ENCODE results near the gene MUSTN1.

The MUSTN1 gene

DNA sequence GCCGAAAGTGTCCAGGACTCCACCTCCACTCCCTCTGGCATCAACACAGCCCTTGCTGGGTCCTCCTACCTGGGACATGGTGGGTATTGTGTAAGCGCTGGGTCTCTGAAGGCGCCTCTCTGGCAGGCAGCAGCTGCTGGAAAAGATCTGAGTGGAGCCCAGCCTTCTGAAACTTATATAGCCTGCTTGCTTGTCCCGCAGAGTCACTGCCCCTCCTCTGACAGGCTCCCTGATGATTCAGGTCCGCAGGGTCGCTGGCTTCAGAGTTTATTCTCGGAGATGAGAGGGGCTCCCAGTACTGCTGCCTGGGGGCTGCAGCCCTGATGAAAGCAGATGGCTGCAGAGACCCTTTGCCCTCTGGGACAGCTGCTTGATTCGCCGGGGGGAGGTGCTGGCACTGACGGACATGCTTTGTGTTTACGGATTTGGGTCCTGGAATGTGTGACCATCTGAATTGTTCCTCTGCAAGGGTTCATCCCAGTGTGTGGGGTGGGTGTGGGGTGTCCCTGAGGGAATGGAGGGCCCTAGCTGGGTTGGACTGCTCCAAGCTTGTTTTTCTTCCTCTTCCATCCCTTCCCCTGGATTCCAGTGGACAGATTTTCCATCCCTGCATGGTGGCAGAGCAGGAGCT is at the start of gene MUSTN1:
MUSTN1 (minus strand) TSS at position 149 of the 631 bp plus-strand sequence; CDS start at position 78, 71 bp downstream.
- DNase-seq (ENCODE audit: low spot score) = no peak

DNA sequence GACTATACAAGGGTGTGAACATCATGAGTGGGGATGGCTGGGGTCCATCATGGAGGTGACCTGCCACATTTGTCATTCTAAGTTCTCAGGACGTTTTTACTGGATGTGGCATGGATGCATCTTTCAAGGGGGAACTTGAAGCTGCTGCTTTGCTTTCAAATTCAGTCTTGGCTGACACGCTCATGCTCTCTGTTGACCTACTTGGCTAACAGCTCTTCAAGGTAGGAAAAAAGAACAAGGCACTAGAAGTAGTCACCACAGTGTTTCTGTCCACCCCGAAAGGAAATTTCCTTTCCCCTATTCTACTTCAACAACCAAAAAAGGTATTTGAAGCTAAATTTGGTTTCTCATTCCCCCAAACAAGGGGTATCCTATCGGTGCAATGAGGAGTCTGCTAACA is 47.6 kb upstream of the MUSTN1 start:
- DNase-seq (ENCODE audit: low spot score) = no peak

DNA sequence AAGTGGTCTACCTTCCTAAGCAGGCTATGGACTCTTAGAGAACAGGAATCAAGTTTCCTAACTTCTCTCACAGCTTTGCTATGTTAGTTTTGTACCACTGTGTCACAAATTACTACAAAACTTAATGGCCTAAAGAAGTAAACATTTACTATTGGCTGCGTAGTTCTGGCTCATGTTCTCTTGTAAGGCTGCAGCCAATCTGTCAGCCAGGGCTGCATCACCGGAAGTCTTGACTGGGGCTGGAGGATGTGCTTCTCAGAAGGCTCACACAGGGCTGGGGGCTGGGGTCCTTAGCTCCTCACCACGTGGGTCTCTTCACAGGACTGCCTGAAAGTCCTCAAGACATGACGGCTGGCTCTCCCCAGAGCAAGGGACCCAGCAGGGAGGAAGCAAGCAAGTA is 47.1 kb upstream of the MUSTN1 start:
- no peak for DNase-seq (ENCODE audit: low spot score)

DNA sequence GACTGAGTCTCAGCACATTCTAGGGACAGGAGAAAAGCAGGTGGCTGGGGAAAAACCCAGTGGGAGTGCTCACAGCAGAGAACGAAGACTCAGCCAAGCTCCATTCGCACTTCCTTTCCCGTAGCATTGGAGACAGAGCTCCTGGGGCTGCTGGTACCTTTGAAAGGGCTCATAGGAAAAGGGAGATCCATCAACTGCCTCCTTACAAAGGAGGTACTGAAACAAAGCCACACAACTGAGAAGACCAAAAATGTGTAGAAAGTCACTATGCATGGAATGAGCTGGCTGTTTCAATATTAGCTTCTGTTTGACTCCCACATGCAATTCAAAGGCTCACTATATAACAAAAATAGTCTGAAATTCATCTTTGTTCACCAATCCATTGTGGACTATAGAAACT is 45.7 kb upstream of the MUSTN1 start:
- DNase-seq (ENCODE audit: low spot score) = no peak

DNA sequence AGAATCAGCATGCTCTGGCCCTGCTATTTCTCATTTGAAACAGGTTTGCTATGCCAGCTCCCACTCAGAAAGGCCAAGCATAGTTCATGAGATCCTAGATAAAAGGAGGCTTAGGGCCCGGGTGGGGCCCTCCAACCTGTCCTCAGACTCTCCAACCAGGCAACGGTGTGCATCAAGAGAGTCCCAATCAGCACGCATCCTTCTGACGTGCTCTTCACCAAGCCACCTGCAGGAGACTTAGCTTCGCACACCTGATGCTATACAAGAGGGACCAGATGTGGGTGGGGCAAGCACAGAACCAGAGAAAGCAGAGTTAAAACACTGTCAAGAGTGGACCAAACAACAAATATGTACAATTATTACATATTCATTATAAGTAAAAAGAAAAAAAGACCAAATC is 45.2 kb upstream of the MUSTN1 start:
- DNase-seq (ENCODE audit: low spot score) = no peak

DNA sequence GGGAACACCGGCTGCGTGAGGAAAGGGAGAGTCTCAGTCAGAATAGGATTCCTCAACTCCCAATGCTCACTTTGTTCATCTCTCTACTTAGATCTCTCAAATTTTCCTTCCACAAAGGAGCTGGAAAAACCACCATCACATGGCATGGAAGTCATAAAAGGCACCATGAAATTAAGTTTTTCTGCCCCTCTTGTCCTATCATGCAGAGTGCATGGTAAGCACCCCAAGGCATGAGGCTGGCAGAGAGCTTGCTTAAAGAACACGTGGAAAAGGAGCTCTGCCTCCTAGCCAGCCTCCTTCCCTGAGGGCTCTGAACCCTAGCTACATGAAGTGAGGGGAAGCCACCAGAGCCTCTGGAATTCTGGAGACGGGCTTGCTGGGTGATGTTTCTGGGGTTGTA is 44.8 kb upstream of the MUSTN1 start:
- DNase-seq (ENCODE audit: low spot score) = no peak

DNA sequence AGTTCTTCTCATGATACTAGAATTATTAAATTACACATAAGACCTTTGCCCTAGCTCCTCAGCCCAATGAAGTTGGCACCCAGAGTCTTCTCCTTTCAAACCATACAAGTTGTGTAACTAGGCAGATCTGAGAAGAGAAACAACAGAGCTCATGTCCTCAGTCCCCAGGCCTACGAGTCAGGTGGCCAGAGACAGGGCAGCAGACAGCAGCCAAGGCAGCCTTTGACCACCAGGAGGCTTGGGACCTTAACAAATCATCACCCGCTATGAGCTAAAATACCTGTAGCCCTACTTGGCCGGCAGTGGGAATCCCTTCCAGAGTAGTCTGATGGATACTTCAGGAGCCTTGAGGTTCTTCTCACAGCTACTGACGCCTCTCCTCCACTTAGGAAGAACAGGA is 44.3 kb upstream of the MUSTN1 start:
- no peak for DNase-seq (ENCODE audit: low spot score)

DNA sequence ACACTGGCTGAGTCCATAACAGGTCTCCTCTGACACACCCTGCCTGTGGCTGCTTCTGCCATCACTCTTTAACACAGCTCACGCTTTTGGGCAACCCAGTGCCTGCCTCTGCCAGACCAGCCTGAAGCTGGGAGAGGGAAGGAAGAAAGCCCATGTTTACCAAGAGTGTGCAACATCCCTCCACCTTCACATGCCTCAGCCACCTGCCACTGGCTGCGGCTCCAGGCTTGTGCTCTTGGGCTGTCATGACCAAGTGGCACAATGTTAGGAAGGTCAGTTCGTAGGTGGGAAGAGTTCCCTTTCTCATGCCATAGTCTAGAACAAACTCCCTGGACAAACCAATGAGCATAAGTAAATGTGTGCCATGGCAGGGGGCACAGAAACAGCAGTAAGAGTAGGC is 42.3 kb upstream of the MUSTN1 start:
- no peak for DNase-seq (ENCODE audit: low spot score)

DNA sequence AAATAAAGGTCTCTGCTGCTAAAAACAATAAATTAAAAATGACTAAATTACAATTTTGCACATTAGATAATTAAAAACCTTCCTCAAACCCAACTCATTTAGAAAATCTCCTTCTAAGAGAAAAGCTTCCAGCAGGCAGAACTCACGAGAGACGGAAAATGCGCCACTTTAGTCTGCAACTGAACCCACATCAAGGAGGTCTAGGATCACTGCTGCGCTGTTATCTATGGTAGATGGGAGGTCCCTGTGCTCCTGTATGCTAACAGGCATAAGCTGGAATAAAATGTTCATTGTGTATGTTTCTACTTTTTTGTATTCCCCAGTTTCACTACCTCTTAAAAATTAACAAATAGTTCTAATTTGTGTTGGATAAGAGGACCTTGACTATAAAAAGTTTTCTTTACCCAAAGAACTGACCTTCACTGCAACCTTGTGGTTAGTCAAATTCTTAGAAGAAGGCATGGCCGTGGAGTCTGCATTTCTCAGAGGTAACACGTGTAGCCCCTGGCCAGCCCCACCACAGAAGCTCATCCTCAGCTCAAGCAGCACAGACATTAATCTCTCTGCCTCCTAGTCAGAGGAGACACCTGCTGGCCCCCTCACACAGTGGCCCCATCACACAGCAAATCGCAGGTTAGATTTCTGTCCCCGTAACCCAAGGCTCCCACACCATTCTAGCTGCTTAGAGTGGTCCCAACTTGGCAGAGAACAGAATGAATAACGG is 40.2 kb upstream of the MUSTN1 start:
- no peak for DNase-seq (ENCODE audit: low spot score)

DNA sequence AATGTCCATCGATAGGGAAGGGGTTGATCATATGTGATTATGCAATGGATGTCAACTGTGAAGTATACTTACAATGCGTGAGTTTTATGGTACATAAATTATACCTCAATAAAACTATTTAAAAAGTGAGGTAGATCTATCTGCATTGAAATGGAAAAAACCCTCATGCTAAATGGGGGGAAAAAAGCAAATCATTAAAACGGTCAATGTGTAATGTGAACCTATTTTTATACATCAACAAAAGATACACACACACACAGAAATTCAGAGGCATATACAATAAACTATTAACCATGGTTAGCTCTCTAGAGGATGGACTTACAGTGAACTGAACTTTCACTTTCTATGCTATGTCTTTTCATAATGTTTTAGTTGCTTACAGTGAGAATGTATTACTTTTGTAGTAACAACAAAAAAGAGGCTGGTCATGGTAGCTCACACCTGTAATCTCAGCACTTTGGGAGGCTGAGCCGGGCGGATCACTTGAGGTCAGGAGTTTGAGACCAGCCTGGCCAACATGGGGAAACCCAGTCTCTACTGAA is 39.4 kb upstream of the MUSTN1 start:
- no peak for DNase-seq (ENCODE audit: low spot score)

DNA sequence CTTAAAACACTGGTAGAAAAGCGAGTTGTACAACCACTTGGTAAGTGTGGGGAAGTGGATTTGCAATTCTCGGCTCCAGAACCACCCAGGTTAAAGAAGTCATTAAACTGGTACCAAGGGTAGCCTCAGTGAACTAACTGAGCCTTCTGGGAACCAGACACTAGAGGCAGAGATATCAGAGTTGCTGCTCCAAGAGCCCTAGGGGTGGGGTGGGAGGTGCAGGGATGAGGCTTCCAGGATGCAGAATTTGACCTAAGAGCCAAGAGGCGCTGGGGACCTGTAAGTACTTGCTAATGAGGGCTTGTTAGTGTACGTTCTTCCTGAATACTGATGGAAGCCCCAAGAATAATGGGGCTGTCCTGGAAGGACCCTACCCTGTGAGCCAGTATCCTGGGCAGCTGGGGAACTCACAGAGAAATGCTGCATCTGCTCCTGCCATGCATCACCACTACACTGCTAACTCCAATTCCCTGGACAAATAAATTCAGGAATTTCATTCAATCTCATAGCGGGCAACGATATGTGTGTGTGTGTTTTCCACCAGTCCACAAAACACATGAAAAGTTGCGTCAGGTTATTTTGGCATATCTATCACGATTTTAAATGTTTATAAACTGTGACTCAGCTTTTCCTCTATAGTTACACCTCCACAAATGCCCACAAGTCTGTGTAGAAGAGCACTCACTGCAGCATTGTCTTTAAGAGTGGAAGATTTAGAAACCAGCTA is 38.8 kb upstream of the MUSTN1 start:
- no peak for DNase-seq (ENCODE audit: low spot score)

DNA sequence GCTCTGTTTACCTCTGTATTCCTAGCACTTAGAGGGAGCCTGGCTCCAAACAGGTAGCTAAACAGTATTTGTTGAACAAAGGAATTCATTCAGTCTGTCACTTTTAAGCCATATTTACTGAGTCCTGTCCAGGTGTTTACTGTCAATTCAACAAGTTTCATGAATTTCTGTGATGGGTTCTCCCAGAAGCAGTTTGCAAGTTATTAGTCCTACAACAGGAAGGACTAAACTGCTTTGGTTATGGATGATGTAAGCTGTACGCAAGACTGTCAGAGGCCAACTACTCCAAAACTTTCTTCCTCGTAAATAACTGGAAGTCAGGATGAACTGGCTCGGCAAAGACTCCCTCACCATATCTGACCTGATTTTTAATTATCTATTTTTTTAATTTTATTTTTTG is 37.4 kb upstream of the MUSTN1 start:
- no peak for DNase-seq (ENCODE audit: low spot score)

DNA sequence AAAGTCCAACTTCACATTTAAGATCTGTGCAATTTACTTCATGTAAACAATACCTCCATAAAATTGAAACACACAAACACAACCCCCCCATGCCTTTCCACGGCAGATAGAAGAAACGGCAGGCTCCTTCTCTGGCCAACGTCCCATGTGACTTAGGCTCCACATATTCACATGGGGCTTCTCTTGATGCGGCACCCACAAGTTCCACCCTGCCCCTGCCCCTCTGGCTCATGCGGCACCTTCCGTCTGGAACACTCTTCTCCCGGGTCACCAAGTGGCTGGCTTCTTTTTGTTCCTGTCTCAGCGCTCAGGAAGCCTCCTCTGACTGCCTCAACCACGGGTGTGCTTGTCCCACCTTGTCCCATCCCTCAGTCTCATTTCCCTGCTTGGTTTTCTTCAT is 36.9 kb upstream of the MUSTN1 start:
- DNase-seq (ENCODE audit: low spot score) = no peak

DNA sequence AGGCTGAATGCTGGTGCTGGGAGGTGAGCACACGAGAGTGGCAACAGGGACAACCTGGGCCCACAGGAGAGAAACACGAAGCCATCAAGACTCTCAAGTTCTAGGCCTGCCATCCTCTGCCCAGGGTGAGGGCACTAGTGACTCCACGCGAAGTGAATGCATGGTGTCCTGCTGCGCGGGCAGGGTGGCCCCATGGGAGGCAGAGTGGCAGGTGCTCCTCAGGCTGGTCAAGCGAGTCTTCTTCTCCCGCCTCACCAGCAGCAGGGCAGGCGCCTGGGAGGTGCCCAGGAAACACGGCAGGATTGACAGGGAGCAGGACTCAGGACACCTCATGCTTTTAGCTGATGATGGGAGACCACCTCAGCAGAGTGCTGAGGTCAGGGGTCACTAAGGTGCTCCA is 35.7 kb upstream of the MUSTN1 start:
- no peak for DNase-seq (ENCODE audit: low spot score)

DNA sequence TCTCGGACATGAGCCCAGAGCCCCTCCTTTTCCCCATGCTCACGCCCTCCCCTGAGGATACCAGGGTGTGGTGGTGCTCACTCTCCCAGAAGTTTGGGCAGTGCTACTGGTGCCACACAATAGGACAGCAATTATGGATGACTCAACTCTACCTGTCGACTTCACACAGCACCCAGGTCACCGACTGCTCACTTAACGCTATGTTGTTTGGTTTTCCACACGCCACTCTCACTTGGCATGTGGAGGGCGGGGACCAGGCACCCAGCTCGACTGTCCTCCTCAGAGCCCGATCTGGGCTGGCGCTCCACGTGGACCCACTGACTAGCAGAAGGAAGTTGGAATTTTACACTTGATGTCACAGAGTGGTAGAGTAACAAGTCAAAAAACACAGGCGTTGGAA is 31.6 kb upstream of the MUSTN1 start:
- DNase-seq (ENCODE audit: low spot score) = no peak

DNA sequence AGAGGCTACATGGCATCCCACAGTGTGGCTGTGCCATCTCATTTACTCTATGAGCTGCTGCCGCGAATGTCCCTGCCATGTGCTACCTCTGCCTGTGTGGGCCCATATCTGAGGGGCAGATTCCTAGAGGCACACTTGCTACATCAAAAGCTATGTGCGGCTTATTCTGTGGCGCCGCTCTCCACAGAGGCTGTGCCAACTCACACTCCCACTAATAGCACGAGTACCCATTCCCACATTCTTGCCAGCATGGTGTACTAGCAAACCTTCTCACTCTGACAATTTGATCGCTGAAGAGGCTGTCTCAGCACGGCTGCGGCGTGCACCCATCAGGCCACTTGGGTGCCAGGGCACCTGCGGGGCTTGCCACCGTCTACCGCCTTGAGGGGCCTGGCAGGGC is 31.2 kb upstream of the MUSTN1 start:
- no peak for DNase-seq (ENCODE audit: low spot score)

DNA sequence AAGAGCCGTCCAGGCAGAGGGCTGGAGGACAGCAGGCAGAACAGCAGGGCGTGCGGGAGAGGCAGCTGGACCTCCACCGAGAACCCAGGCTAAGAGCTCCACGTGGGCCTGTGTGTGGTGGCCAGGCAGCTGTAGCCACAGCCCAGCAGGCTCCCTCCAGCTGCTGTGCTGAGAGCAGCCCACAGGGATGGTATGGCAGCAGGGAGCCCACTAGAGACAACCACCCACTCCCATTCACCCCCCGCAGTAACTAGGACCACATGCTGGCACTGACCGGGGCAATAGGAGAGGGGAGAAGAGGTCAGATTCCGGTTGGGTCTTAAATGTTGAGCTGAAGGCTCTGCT is 25.6 kb upstream of the MUSTN1 start:
- no peak for DNase-seq (ENCODE audit: low spot score)

DNA sequence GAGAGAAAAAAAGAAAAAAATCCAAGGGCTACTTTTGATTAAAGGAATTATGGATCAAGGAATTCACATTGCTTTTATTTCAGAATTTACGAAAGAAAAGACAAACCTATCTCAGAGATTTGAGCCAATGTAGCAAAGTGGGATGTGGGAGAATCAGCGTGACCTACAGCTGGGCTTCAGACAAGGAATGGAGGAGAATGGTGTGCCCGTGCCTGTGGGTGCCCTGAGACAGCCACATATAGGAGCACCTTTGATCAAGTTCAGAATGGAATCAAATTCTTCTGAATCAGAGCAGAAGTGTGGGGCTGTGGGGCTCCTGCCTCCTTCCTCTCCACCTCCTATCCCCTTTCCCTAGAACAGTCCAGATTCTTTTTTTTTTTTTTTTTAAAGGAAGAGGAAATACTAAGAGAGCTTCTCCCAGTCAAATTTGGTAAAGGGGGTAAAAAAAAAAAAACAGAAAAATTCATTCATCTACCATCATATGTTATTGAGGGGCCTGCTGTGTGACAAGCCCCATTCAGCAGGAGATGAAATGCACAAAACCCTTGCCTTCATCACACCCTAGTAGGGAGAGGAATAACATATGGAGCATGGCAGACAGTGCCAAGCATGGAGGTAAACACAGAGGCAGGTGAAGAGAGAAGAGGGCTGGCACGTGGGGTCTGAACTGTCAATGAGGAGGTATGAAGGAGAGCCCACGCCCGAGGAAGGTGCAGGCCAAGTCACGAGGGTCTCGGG is 25.0 kb upstream of the MUSTN1 start:
- no peak for DNase-seq (ENCODE audit: low spot score)

DNA sequence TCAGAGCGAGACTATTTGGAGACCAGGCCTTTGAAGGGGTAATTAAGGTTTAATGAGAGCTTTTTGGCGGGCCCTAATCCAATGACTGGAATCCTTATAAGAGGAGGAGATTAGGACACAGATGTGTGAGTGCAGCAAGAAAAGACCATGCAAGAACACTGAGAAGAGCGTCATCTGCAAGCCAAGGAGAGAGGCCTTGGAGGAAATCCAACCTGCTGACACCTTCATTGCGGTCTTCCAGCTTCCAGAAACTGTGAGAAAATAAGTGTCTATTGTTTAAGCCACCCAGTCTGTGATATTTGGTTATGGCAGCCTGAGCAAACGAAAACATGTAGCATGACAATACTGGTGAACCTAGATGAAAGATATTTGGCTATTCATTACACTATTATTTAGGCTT is 23.0 kb upstream of the MUSTN1 start:
- no peak for DNase-seq (ENCODE audit: low spot score)

DNA sequence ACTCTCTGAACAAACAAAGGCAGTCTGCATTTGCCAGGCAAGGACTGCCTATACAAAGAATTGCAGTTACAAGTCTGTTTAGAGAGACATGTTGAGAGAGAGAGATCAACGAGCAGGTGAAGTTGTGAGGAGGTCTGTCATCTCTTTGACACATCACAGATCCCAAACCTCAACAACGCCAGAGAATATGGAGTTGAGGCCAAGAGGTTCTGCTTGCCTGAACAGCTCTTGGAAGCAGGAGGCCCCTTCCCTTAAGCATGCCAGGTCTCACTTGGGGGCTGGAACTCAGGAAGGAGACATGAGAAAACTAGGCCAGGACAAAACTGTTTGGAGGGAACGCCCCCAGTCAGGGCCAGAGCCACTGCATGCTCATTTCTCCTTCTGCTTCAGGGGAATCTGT is 22.3 kb upstream of the MUSTN1 start:
- DNase-seq (ENCODE audit: low spot score) = no peak

DNA sequence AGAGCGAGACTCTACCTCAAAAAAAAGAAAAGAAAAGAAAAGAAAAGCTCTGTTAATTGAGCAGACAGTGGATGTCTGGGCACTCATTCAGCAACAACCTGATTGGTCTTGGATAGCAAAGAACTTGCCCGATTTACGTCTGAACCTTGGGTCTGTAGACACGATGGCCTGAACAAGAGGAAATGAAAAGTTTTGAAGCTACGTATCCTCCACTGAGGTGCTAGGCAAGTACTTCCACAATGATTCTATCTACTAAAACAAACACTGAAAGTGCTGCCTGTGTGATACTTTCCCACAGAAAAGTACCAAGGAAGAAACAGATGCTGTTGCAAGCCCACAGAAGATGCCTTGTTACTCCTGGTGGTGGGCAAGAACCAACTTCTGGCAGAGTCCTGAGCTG is 21.8 kb upstream of the MUSTN1 start:
- DNase-seq (ENCODE audit: low spot score) = no peak

DNA sequence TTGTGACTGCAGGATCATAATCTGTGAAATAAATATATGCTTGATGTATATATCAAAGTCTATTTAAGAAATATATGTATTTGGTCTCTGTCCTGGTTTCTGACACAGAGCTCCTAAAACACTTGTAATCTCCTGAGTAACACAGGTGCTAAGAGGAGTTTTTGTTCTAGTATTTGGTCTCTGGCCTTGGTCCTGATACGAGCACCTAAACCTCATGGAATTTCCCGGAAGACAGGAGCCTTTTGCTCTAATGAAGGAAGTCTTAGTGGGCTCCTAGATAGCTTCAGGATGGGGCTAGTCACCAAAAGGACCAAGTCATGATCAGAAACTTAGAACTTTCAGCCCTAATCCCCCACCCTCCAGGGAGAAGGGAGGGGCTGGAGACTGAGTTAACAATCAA is 19.2 kb upstream of the MUSTN1 start:
- DNase-seq (ENCODE audit: low spot score) = no peak

DNA sequence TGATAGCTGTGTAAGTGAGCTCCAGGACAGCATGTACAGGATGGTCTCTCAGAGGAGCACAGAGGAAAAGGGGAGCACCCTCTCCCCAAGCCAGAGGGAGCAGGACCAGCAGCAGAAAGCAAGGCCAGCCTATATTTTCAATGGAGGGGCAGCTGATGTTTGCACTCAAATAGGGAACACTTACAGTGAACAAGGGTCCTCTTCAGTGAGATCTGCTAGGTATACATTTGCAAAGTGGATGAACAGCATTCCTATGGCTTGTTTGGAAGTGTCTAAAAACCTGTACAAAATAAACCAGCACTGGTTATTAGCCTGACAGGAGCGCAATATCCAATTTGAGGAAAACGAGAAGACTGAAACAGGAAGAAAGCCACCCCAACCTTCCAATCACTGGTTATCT is 17.6 kb upstream of the MUSTN1 start:
- no peak for DNase-seq (ENCODE audit: low spot score)

Measured in CD4-positive, alpha-beta T cell treated with Interleukin-2 at 100 ng/mL for 4 hours (primary cell).